Right atrium auricular region (tissue), 2 donors: ENCODE measurements around the gene RNF157. TPM values are rescaled to one million over a fixed set of nuclear protein-coding genes. Genes with fewer than 3 reads are reported as not detected.

ENCODE experiments used
- DNase-seq: peaks from one replicate; pipeline ENCODE4 v3.0.0-alpha.2; 2019; ENCODE audit warnings: low spot score
- H3K27ac ChIP-seq, 2 donors: fragments of 200-600 bp; sonication (generic); 1 replicate in 1 of 2; 2 replicates in 1 of 2; pipeline ENCODE4 v1.5.1; 2016 to 2019
- H3K27me3 ChIP-seq, 2 donors: fragments of 200-600 bp; sonication (generic); one replicate each; pipeline versions ENCODE4 v1.5.1 to v1.6.0; 2017 to 2019
- H3K36me3 ChIP-seq: fragments of 200-600 bp; sonication (generic); one replicate; pipeline ENCODE4 v1.5.1; 2016
- H3K4me1 ChIP-seq, 2 donors: fragments of 200-600 bp; sonication (generic); one replicate each; pipeline versions ENCODE4 v1.5.1 to v1.6.0; 2017 to 2019
- H3K4me3 ChIP-seq, 2 donors: fragments of 200-600 bp; sonication (generic); 1 replicate in 1 of 2; 2 replicates in 1 of 2; pipeline ENCODE4 v1.5.1; 2017 to 2019; ENCODE audit warnings: mild to moderate bottlenecking in 1 of 2, moderate library complexity in 1 of 2
- H3K9me3 ChIP-seq, 2 donors: fragments of 200-600 bp; sonication (generic); one replicate each; pipeline ENCODE4 v1.5.1; 2019
- CTCF ChIP-seq, 2 donors: fragments of 200-600 bp; sonication (generic); IDR thresholded peaks; one replicate each; pipeline ENCODE4 v1.5.1; 2019; ENCODE audit warnings: antibody characterized with exemption in 2 of 2
- total RNA-seq, 2 donors: library from RNA; depleted of rRNA; stranded (reverse); fragments of >200 nt; gene quantifications; one replicate each; pipeline ENCODE4 v1.1.0, GENCODE V29; 2016

RNF157 gene
- total RNA-seq, 2 donors from 2014 or later, result 9.5 to 13.0 TPM

- no peak for TF ChIP-seq CTCF (IDR thresholded peaks at IDR 0.05)
- Histone ChIP-seq H3K4me3 (no peak overlapping the region), H3K36me3 (no peaks in the 10 kb centered on the region), H3K4me1 (peaks cover 0 to 11% of the 10 kb centered on the region in 2 donors), H3K27ac (no peak overlapping the region), H3K27me3 (no peaks in the 10 kb centered on the region), H3K9me3 (no peaks in the 10 kb centered on the region)
- DNase-seq, result no peak
These were observed 114.4 kb downstream of the RNF157 start for GRCh38 chr17:76125922-76126321.

GRCh38 chr17:76125391-76125675, 115.0 kb downstream of the RNF157 start:
- TF ChIP-seq CTCF (IDR thresholded peaks at IDR 0.05), result no peak
- no peak overlapping the region for H3K27ac ChIP-seq
- H3K9me3 ChIP-seq, result no peaks in the 10 kb centered on the region
- peaks cover 0 to 11% of the 10 kb centered on the region in 2 donors for H3K4me1 ChIP-seq
- no peak for DNase-seq
- no peaks in the 10 kb centered on the region for H3K36me3 ChIP-seq
- no peaks in the 10 kb centered on the region for H3K27me3 ChIP-seq
- H3K4me3 ChIP-seq, result no peak overlapping the region

- TF ChIP-seq CTCF (IDR thresholded peaks at IDR 0.05), result no peak
- H3K4me1 ChIP-seq, result peaks cover 0 to 11% of the 10 kb centered on the region in 2 donors
- no peak overlapping the region for H3K4me3 ChIP-seq
- no peak overlapping the region for H3K27ac ChIP-seq
- H3K27me3 ChIP-seq, result no peaks in the 10 kb centered on the region
- no peak for DNase-seq
- H3K9me3 ChIP-seq, result no peaks in the 10 kb centered on the region
- H3K36me3 ChIP-seq, result no peaks in the 10 kb centered on the region
These were observed 115.5 kb downstream of the RNF157 start for GRCh38 chr17:76124582-76125390.

GRCh38 chr17:76123749-76124581, 116.3 kb downstream of the RNF157 start:
- Histone ChIP-seq H3K27me3 (no peaks in the 10 kb centered on the region), H3K36me3 (no peaks in the 10 kb centered on the region), H3K9me3 (no peaks in the 10 kb centered on the region), H3K4me3 (no peak overlapping the region), H3K4me1 (peaks cover 0 to 11% of the 10 kb centered on the region in 2 donors), H3K27ac (no peak overlapping the region)
- no peak for TF ChIP-seq CTCF (IDR thresholded peaks at IDR 0.05)
- DNase-seq, result no peak

GRCh38 chr17:76123191-76123499, 117.1 kb downstream of the RNF157 start:
- Histone ChIP-seq H3K4me1 (peaks cover 0 to 11% of the 10 kb centered on the region in 2 donors), H3K27ac (no peak overlapping the region), H3K36me3 (no peaks in the 10 kb centered on the region), H3K9me3 (no peaks in the 10 kb centered on the region), H3K27me3 (no peaks in the 10 kb centered on the region), H3K4me3 (no peak overlapping the region)
- TF ChIP-seq CTCF (IDR thresholded peaks at IDR 0.05), result no peak
- DNase-seq, result no peak
